Activated naive CD8-positive, alpha-beta T cell (primary cell): ENCODE data around the gene KPRP.

Experiments used
- H3K27ac Mint-ChIP-seq: one replicate; pipeline ENCODE4 v1.8.0; 2021; ENCODE audit warnings: mixed read lengths
- H3K27me3 Mint-ChIP-seq: one replicate; pipeline ENCODE4 v1.8.0; 2021; ENCODE audit warnings: mixed read lengths
- H3K36me3 Mint-ChIP-seq: one replicate; pipeline ENCODE4 v1.8.0; 2021; ENCODE audit warnings: mixed read lengths
- H3K4me1 Mint-ChIP-seq: one replicate; pipeline ENCODE4 v1.8.0; 2021; ENCODE audit warnings: low read depth, mixed read lengths
- H3K4me3 Mint-ChIP-seq: one replicate; pipeline ENCODE4 v1.8.0; 2021; ENCODE audit warnings: mild to moderate bottlenecking, mixed read lengths
- H3K9me3 Mint-ChIP-seq: one replicate; pipeline ENCODE4 v1.8.0; 2021; ENCODE audit warnings: low read depth, mixed read lengths

KPRP gene

DNA sequence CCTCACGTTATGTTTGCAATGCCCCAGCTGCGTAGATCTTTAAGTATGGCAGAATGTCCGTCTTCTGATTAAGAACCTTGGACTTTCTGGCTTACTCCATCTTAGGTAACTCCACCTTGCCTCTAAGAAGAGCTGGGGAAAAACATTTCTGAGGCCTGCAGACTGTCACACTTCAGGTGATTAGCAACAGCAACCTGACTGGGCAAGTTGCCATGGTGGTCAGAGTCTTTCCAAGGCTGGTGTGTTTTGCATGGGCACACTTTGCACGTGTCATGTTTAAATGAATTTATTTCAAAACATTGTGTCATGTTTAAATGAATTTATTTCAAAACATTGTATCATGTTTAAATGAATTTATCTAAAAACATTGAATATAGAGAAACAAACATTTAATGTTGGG, 811 bp downstream of the KPRP start:
- H3K27me3 Mint-ChIP-seq: peaks cover 10% of the 10 kb centered on the region
- H3K27ac Mint-ChIP-seq: no peak overlapping the region
- no peaks in the 10 kb centered on the region for H3K36me3 Mint-ChIP-seq
- H3K4me1 Mint-ChIP-seq: no peaks in the 10 kb centered on the region
- no peaks in the 10 kb centered on the region for H3K9me3 Mint-ChIP-seq
- H3K4me3 Mint-ChIP-seq: no peak overlapping the region

GRCh38 chr1:152759453-152760173, 1.8 kb downstream of the KPRP start:
- Mint-ChIP-seq H3K27me3 (peaks cover 9% of the 10 kb centered on the region), H3K4me1 (no peaks in the 10 kb centered on the region), H3K9me3 (no peaks in the 10 kb centered on the region)

GRCh38 chr1:152760551-152761190, 2.8 kb downstream of the KPRP start:
- Mint-ChIP-seq H3K4me3 (no peak overlapping the region), H3K27ac (no peak overlapping the region), H3K27me3 (peaks cover 9% of the 10 kb centered on the region), H3K9me3 (no peaks in the 10 kb centered on the region), H3K4me1 (no peaks in the 10 kb centered on the region), H3K36me3 (no peaks in the 10 kb centered on the region)

More at GRCh38 chr1:152759453-152760173, 1.8 kb downstream of the KPRP start:
- no peak overlapping the region for H3K27ac Mint-ChIP-seq
- no peaks in the 10 kb centered on the region for H3K36me3 Mint-ChIP-seq
- no peak overlapping the region for H3K4me3 Mint-ChIP-seq

DNA sequence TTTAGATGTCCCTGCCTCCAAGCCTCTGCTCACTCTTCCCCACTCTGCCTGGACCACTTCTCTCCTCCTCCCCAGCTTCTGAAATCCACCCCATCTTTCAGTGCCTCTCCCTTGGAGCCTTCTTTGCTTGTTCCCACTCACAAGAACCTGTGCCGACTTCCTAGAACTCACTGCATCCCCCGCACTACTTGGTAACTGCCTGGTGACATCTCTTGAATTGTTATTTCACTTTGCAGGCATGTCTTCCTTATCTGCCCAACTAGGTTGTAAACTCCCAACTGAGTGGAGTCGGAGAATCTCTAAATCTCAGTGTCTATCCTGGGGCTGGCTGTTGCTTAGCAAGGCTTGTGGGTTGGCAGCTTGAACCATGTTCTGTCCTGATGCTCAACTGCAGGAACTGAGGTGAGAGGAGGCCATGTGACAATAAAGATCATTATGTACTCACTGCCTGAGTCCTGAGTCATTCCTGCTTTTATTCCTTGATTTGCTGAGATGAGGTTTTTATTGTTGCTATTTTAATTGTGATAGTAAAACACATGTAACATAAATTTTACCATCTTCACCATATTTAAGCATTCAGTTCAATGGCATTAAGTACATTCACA, 3.9 kb downstream of the KPRP start:
- H3K27me3 Mint-ChIP-seq: peaks cover 9% of the 10 kb centered on the region
- H3K36me3 Mint-ChIP-seq: no peaks in the 10 kb centered on the region
- no peak overlapping the region for H3K27ac Mint-ChIP-seq
- H3K9me3 Mint-ChIP-seq: no peaks in the 10 kb centered on the region
- no peaks in the 10 kb centered on the region for H3K4me1 Mint-ChIP-seq
- no peak overlapping the region for H3K4me3 Mint-ChIP-seq

- H3K36me3 Mint-ChIP-seq: no peaks in the 10 kb centered on the region
- no peak overlapping the region for H3K27ac Mint-ChIP-seq
- no peak overlapping the region for H3K4me3 Mint-ChIP-seq
- H3K27me3 Mint-ChIP-seq: peaks cover 5% of the 10 kb centered on the region
- H3K9me3 Mint-ChIP-seq: no peaks in the 10 kb centered on the region
- H3K4me1 Mint-ChIP-seq: no peaks in the 10 kb centered on the region
Measured at GRCh38 chr1:152768847-152769533, 11.2 kb downstream of the KPRP start.

- peaks cover 9% of the 10 kb centered on the region for H3K27me3 Mint-ChIP-seq
- H3K27ac Mint-ChIP-seq: no peak overlapping the region
- no peaks in the 10 kb centered on the region for H3K36me3 Mint-ChIP-seq
- H3K4me3 Mint-ChIP-seq: no peak overlapping the region
- no peaks in the 10 kb centered on the region for H3K4me1 Mint-ChIP-seq
- H3K9me3 Mint-ChIP-seq: no peaks in the 10 kb centered on the region
Measured at GRCh38 chr1:152770411-152770810, 12.6 kb downstream of the KPRP start.

DNA sequence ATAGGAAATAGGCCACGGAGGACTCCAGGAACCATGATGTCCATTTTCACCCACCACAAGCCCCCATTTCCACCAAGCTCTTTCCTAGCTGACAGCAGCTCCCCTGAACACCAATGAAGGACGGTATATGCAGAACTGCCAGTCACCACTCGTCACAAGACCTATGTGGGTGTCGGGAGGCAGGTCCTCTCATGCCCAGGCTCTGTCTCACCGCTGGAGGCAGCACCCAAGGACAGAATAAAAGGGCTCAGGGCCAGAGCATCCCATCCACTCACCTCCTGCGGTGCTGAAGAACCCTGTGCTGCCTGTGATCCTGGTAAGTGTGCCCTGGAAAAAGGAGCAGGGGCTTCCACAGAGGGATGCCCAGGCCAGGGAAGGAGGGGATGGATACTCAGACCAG, 17.1 kb downstream of the KPRP start, which contains the start of gene LCE1F:
Gene LCE1F, plus strand, starts transcription at position 266 of the 400 bp plus-strand sequence. CDS start 1,232 bp downstream, outside the sequence.
- Mint-ChIP-seq H3K4me1 (no peaks in the 10 kb centered on the region), H3K36me3 (no peaks in the 10 kb centered on the region), H3K9me3 (no peaks in the 10 kb centered on the region), H3K27ac (no peak within 1 kb of the TSS), H3K27me3 (peaks cover 21% of the 10 kb centered on the region), H3K4me3 (no peak within 1 kb of the TSS)

- H3K36me3 Mint-ChIP-seq: no peaks in the 10 kb centered on the region
- H3K27me3 Mint-ChIP-seq: peaks cover 23% of the 10 kb centered on the region
- no peaks in the 10 kb centered on the region for H3K9me3 Mint-ChIP-seq
- no peaks in the 10 kb centered on the region for H3K4me1 Mint-ChIP-seq
- no peak overlapping the region for H3K27ac Mint-ChIP-seq
- no peak overlapping the region for H3K4me3 Mint-ChIP-seq
Measured at GRCh38 chr1:152776361-152776760, 18.5 kb downstream of the KPRP start.

GRCh38 chr1:152777510-152778137, 19.8 kb downstream of the KPRP start:
- Mint-ChIP-seq H3K27ac (no peak overlapping the region), H3K9me3 (no peaks in the 10 kb centered on the region), H3K4me1 (no peaks in the 10 kb centered on the region), H3K4me3 (no peak overlapping the region), H3K36me3 (no peaks in the 10 kb centered on the region), H3K27me3 (peaks cover 23% of the 10 kb centered on the region)

DNA sequence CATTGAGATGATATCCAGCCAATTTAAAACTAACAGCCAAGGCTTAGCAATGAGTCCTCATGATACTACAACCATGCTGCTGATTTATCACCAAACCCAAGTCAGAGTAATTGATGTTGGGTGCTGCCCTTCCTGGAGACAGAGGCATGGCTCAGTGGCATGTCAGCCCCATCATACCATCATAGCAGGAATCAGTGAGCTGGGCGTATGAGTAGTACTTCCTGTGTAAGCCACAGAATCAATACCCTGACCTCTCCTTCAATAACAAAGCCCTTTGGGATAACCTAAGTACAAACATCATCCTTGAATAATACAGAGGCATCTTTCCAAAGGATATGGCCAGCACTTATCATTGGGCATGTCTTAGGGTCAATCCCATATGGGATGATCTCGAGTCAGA, 25.3 kb downstream of the KPRP start:
- Mint-ChIP-seq H3K9me3 (no peaks in the 10 kb centered on the region), H3K36me3 (no peaks in the 10 kb centered on the region), H3K27ac (no peak overlapping the region), H3K4me1 (no peaks in the 10 kb centered on the region), H3K27me3 (peaks cover 28% of the 10 kb centered on the region), H3K4me3 (no peak overlapping the region)

- no peaks in the 10 kb centered on the region for H3K36me3 Mint-ChIP-seq
- no peaks in the 10 kb centered on the region for H3K9me3 Mint-ChIP-seq
- peaks cover 21% of the 10 kb centered on the region for H3K27me3 Mint-ChIP-seq
Measured at GRCh38 chr1:152786077-152786476, 28.3 kb downstream of the KPRP start, which contains the start of gene LCE1E. Gene LCE1E, plus strand, starts transcription at chr1:152786257. Its CDS starts 1,043 bp downstream, at chr1:152787300.

GRCh38 chr1:152795686-152796085, 37.9 kb downstream of the KPRP start:
- no peaks in the 10 kb centered on the region for H3K9me3 Mint-ChIP-seq
- no peaks in the 10 kb centered on the region for H3K4me1 Mint-ChIP-seq
- H3K36me3 Mint-ChIP-seq: no peaks in the 10 kb centered on the region
- no peak overlapping the region for H3K27ac Mint-ChIP-seq
- H3K27me3 Mint-ChIP-seq: peaks cover 8% of the 10 kb centered on the region
- H3K4me3 Mint-ChIP-seq: no peak overlapping the region

More at GRCh38 chr1:152786077-152786476, 28.3 kb downstream of the KPRP start, which contains the start of gene LCE1E:
- H3K4me3 Mint-ChIP-seq: no peak within 1 kb of the TSS
- no peaks in the 10 kb centered on the region for H3K4me1 Mint-ChIP-seq
- H3K27ac Mint-ChIP-seq: no peak within 1 kb of the TSS

DNA sequence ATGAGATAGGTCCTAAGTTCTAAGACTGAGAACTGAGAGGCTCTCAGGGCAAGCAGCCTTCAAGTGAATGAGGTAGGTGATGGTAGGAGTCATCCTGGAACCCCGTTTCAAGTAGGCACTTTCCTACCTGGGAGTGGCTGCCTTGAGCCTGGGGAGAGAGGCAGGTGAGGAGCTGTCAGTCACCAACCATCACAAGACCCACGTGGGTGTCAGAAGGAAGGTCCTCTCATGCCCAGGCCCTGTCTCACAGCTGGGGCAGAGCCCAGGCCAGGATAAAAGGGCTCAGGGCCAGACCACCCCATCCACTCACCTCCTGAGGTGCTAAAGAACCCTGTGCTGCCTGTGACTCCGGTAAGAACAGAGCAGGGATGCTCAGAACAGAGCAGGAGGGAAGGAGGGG, 38.6 kb downstream of the KPRP start, which contains the start of gene LCE1D:
Gene LCE1D, plus strand, starts transcription at position 301 of the 400 bp plus-strand sequence. CDS start 1,074 bp downstream, outside the sequence.
- no peaks in the 10 kb centered on the region for H3K9me3 Mint-ChIP-seq
- H3K4me3 Mint-ChIP-seq: no peak within 1 kb of the TSS
- peaks cover 12% of the 10 kb centered on the region for H3K27me3 Mint-ChIP-seq
- H3K36me3 Mint-ChIP-seq: no peaks in the 10 kb centered on the region
- no peak within 1 kb of the TSS for H3K27ac Mint-ChIP-seq
- H3K4me1 Mint-ChIP-seq: no peaks in the 10 kb centered on the region

- no peaks in the 10 kb centered on the region for H3K9me3 Mint-ChIP-seq
- no peaks in the 10 kb centered on the region for H3K4me1 Mint-ChIP-seq
- no peaks in the 10 kb centered on the region for H3K36me3 Mint-ChIP-seq
- H3K4me3 Mint-ChIP-seq: no peak overlapping the region
- H3K27ac Mint-ChIP-seq: no peak overlapping the region
- peaks cover 24% of the 10 kb centered on the region for H3K27me3 Mint-ChIP-seq
Measured at GRCh38 chr1:152801333-152801732, 43.5 kb downstream of the KPRP start.
